Fibroblast of lung (primary cell): ENCODE results near the gene C5orf63.

Experiments
- CTCF ChIP-seq, 2 donors: IDR thresholded peaks in 1 of 2; conservative IDR thresholded peaks in 1 of 2; 1 replicate in 1 of 2; 2 replicates in 1 of 2; pipeline ENCODE4 v1.5.1; 2011 to 2012; ENCODE audit warnings: low read length in 2 of 2, control low read depth in 1 of 2, inconsistent platforms in 1 of 2, low read depth in 1 of 2, mild to moderate bottlenecking in 1 of 2
- EZH2 ChIP-seq: IDR thresholded peaks from 2 replicates; pipeline ENCODE4 v1.5.1; 2012; ENCODE audit warnings: low read length, control low read depth, mild to moderate bottlenecking; ENCODE audit errors: missing control alignments

GRCh38 chr5:127101533-127101932, 28.2 kb upstream of the C5orf63 start:
- no peak for TF ChIP-seq CTCF (conservative IDR thresholded peaks at IDR 0.05 in 1 of 2, IDR thresholded peaks at IDR 0.05 in 1 of 2; ENCODE audit: low read depth in 1 of 2, low read length in 2 of 2)
- no peak for TF ChIP-seq EZH2
